IMR-90 (cell line): ENCODE data around the gene NPL. TPM values are rescaled to one million over a fixed set of nuclear protein-coding genes. Genes with fewer than 3 reads are reported as not detected.

Source experiments
- ATAC-seq: fragments of 200-7000 bp; cut with Tn5 transposase; 2 replicates; pipeline ENCODE4 v1.9.1; 2020; ENCODE audit warnings: low read depth, mild to moderate bottlenecking, moderate library complexity
- BruUV-seq: library from RNA; stranded (reverse); fragments of 400-500 nt; replicated peaks from 2 replicates; lab custom pipeline; 2021; lab: Mats Ljungman, UMichigan
- CTCF ChIA-PET: fragments of 300-600 bp; formaldehyde crosslinking; extraction: SDS; loops from one replicate; lab custom pipeline; 2021; ENCODE audit warnings: antibody characterized with exemption; lab: Yijun Ruan, JAX
- POLR2A ChIA-PET: fragments of 300-600 bp; sonication (Branson Sonifier 250); formaldehyde crosslinking; loops from one replicate; lab custom pipeline; 2022; ENCODE audit warnings: antibody characterized with exemption; ENCODE audit not compliant: unreplicated experiment; lab: Charles Lee
- DNase-seq: peaks from one replicate; pipeline ENCODE4 v3.0.0; 2013
- H2AFZ ChIP-seq: replicated peaks from 2 replicates; pipeline ENCODE3; 2013; ENCODE audit warnings: low read length, mild to moderate bottlenecking; ENCODE audit not compliant: poor library complexity
- H2AK5ac ChIP-seq: 2 replicates; pipeline ENCODE4 v1.6.1; 2013; ENCODE audit warnings: low read depth, low read length, inconsistent platforms
- H2AK9ac ChIP-seq: replicated peaks from 2 replicates; pipeline ENCODE3; 2013; ENCODE audit warnings: mild to moderate bottlenecking, low read depth, low read length, moderate library complexity; ENCODE audit not compliant: poor library complexity
- H2BK120ac ChIP-seq: 2 replicates; pipeline ENCODE4 v1.6.1; 2013; ENCODE audit warnings: low read depth, low read length, inconsistent platforms
- H2BK15ac ChIP-seq: 3 replicates; pipeline ENCODE4 v1.6.1; 2013; ENCODE audit warnings: low read depth, low read length, inconsistent platforms
- H2BK20ac ChIP-seq: 2 replicates; pipeline ENCODE4 v1.6.1; 2013; ENCODE audit warnings: low read depth, mild to moderate bottlenecking, inconsistent platforms, low read length, moderate library complexity
- H2BK5ac ChIP-seq: 2 replicates; pipeline ENCODE4 v1.6.1; 2013; ENCODE audit warnings: mild to moderate bottlenecking, low read depth, low read length, inconsistent platforms; ENCODE audit not compliant: poor library complexity, severe bottlenecking
- H3K14ac ChIP-seq: replicated peaks from 2 replicates; pipeline ENCODE4 v1.6.1; 2013; ENCODE audit warnings: low read depth, low read length, inconsistent platforms
- H3K18ac ChIP-seq: 2 replicates; pipeline ENCODE4 v1.6.1; 2013; ENCODE audit warnings: low read depth, low read length, control low read depth
- H3K23ac ChIP-seq: 2 replicates; pipeline ENCODE4 v1.6.1; 2013; ENCODE audit warnings: low read depth, low read length, inconsistent platforms
- H3K27ac ChIP-seq: 2 replicates; pipeline ENCODE4 v1.5.1; 2013; ENCODE audit warnings: mild to moderate bottlenecking, control low read depth, low read length; ENCODE audit not compliant: insufficient read depth
- H3K27me3 ChIP-seq: 2 replicates; pipeline ENCODE4 v1.6.1; 2013; ENCODE audit warnings: low read length; ENCODE audit not compliant: control insufficient read depth, insufficient read depth
- H3K36me3 ChIP-seq: 2 replicates; pipeline ENCODE4 v1.6.1; 2013; ENCODE audit warnings: low read length, mixed read lengths; ENCODE audit not compliant: control insufficient read depth, insufficient read depth
- H3K4ac ChIP-seq: 2 replicates; pipeline ENCODE4 v1.6.1; 2013; ENCODE audit warnings: low read depth, low read length, inconsistent platforms
- H3K4me1 ChIP-seq: 2 replicates; pipeline ENCODE4 v1.6.1; 2013; ENCODE audit warnings: low read length, mixed read lengths; ENCODE audit not compliant: control insufficient read depth, insufficient read depth
- H3K4me2 ChIP-seq: 2 replicates; pipeline ENCODE4 v1.6.1; 2013; ENCODE audit warnings: low read depth, mild to moderate bottlenecking, control low read depth, low read length, moderate library complexity
- H3K4me3 ChIP-seq: 2 replicates; pipeline ENCODE4 v1.5.1; 2013; ENCODE audit warnings: low read depth, mild to moderate bottlenecking, control low read depth, low read length, moderate library complexity; ENCODE audit not compliant: insufficient read depth
- H3K56ac ChIP-seq: 2 replicates; pipeline ENCODE4 v1.6.1; 2013; ENCODE audit warnings: low read length, inconsistent platforms; ENCODE audit not compliant: insufficient read depth; ENCODE audit errors: extremely low read depth
- H3K79me1 ChIP-seq, 2 experiments: 2 replicates each; pipeline ENCODE4 v1.6.1; 2013; ENCODE audit warnings: low read length in 2 of 2, inconsistent platforms in 1 of 2, low read depth in 1 of 2
- H3K9ac ChIP-seq: 2 replicates; pipeline ENCODE4 v1.6.1; 2013; ENCODE audit warnings: low read depth, low read length, control low read depth
- H3K9me1 ChIP-seq: 2 replicates; pipeline ENCODE4 v1.6.1; 2013; ENCODE audit warnings: low read length, inconsistent platforms; ENCODE audit not compliant: insufficient read depth
- H3K9me3 ChIP-seq: 2 replicates; pipeline ENCODE4 v1.6.1; 2013; ENCODE audit warnings: low read length; ENCODE audit not compliant: control insufficient read depth, insufficient read depth
- H4K20me1 ChIP-seq: 2 replicates; pipeline ENCODE4 v1.6.1; 2013; ENCODE audit warnings: low read length, inconsistent platforms; ENCODE audit not compliant: insufficient read depth
- H4K5ac ChIP-seq: 2 replicates; pipeline ENCODE4 v1.6.1; 2013; ENCODE audit warnings: mild to moderate bottlenecking, low read depth, low read length, control low read depth
- H4K8ac ChIP-seq, 2 experiments: 2 replicates each; pipeline ENCODE4 v1.6.1; 2013; ENCODE audit warnings: low read depth in 2 of 2, low read length in 2 of 2, control low read depth in 1 of 2, inconsistent platforms in 1 of 2
- H4K91ac ChIP-seq: 2 replicates; pipeline ENCODE4 v1.6.1; 2013; ENCODE audit warnings: low read depth, low read length, inconsistent platforms; ENCODE audit not compliant: insufficient read depth
- BHLHE40 ChIP-seq: fragments of 150-350 bp; IDR thresholded peaks from 2 replicates; pipeline ENCODE4 v1.6.1; 2016; ENCODE audit warnings: mild to moderate bottlenecking, low read depth, low read length
- CHD1 ChIP-seq: IDR thresholded peaks from 2 replicates; pipeline ENCODE4 v1.6.1; 2012; ENCODE audit warnings: low read depth, low read length, improper control_type of control experiment
- CTCF ChIP-seq: conservative IDR thresholded peaks from 2 replicates; pipeline ENCODE4 v1.5.1; 2012; ENCODE audit warnings: mild to moderate bottlenecking, low read depth, low read length, improper control_type of control experiment
- ELK1 ChIP-seq: fragments of 150-350 bp; IDR thresholded peaks from 2 replicates; pipeline ENCODE4 v1.6.1; 2016; ENCODE audit warnings: low read depth, mild to moderate bottlenecking, low read length, moderate library complexity, borderline replicate concordance
- FOS ChIP-seq: fragments of 150-350 bp; IDR thresholded peaks from 2 replicates; pipeline ENCODE4 v1.6.1; 2016; ENCODE audit warnings: low read depth, low read length
- MAFK ChIP-seq: IDR thresholded peaks from 2 replicates; pipeline ENCODE4 v1.6.1; 2012; ENCODE audit warnings: low read depth, low read length, improper control_type of control experiment
- MAZ ChIP-seq: IDR thresholded peaks from 2 replicates; pipeline ENCODE4 v1.6.1; 2012; ENCODE audit warnings: low read depth, mild to moderate bottlenecking, low read length, improper control_type of control experiment, moderate library complexity, borderline replicate concordance
- MXI1 ChIP-seq: IDR thresholded peaks from 2 replicates; pipeline ENCODE4 v1.6.1; 2012; ENCODE audit warnings: low read depth, mild to moderate bottlenecking, low read length, moderate library complexity, borderline replicate concordance
- NFE2L2 ChIP-seq: fragments of 150-350 bp; IDR thresholded peaks from 2 replicates; pipeline ENCODE4 v1.6.1; 2016; ENCODE audit warnings: low read depth, mild to moderate bottlenecking, low read length
- POLR2A ChIP-seq: IDR thresholded peaks from 2 replicates; pipeline ENCODE4 v1.6.1; 2012; ENCODE audit warnings: mild to moderate bottlenecking, low read depth, low read length
- RAD21 ChIP-seq: IDR thresholded peaks from 2 replicates; pipeline ENCODE4 v1.6.1; 2012; ENCODE audit warnings: low read length, improper control_type of control experiment
- RCOR1 ChIP-seq: IDR thresholded peaks from 2 replicates; pipeline ENCODE4 v1.6.1; 2012; ENCODE audit warnings: mild to moderate bottlenecking, low read length, improper control_type of control experiment; ENCODE audit not compliant: insufficient replicate concordance
- RFX5 ChIP-seq: IDR thresholded peaks from 2 replicates; pipeline ENCODE4 v1.8.0; 2012; ENCODE audit warnings: low read depth, mild to moderate bottlenecking, low read length, moderate library complexity
- SMC3 ChIP-seq: fragments of 150-350 bp; IDR thresholded peaks from 2 replicates; pipeline ENCODE4 v1.6.1; 2016; ENCODE audit warnings: low read depth, mild to moderate bottlenecking, antibody characterized with exemption, low read length, moderate library complexity
- USF2 ChIP-seq: fragments of 150-350 bp; IDR thresholded peaks from 2 replicates; pipeline ENCODE4 v1.6.1; 2017; ENCODE audit warnings: mild to moderate bottlenecking, antibody characterized with exemption, low read length, low read depth
- WGBS, 2 experiments: methylation state at CpG; one replicate each; pipeline versions ENCODE4 v1.1.5 to v1.1.7; 2013; ENCODE audit warnings: missing lambda C conversion rate in 2 of 2; ENCODE audit not compliant: insufficient read length in 1 of 2; ENCODE audit errors: extremely low coverage in 2 of 2; 5-methylcytosine and 5-hydroxymethylcytosine counted together
- dilution Hi-C: fragments of 300-500 bp; cut with HindIII; formaldehyde crosslinking; loops from one replicate; pipeline ENCODE4 v1.14.3; 2018; ENCODE audit warnings: low sequenced_read_pairs; ENCODE audit not compliant: unreplicated experiment
- in situ Hi-C: fragments of 300-500 bp; cut with MboI; formaldehyde crosslinking; loops from 3 replicates; pipeline ENCODE4 v1.14.3; 2019; ENCODE audit warnings: low sequenced_read_pairs, inconsistent platforms, mixed read lengths
- intact Hi-C: fragments of 100-400 bp; cut with micrococcal nuclease; formaldehyde crosslinking; loops from 2 replicates; pipeline ENCODE4 v1.10.0; 2022
- polyA plus RNA-seq, 3 experiments: library from polyadenylated mRNA; depleted of rRNA; stranded (reverse); fragments of >200 nt; gene quantifications; 2 replicates each; pipeline ENCODE4 v1.2.3, GENCODE V29; 2012; ENCODE audit warnings: low replicate concordance in 1 of 3
- total RNA-seq: library from RNA; depleted of rRNA; stranded (reverse); fragments of >200 nt; gene quantifications from 2 replicates; pipeline ENCODE4 v1.2.3, GENCODE V29; 2012

NPL gene
- total and polyA plus RNA-seq, 2 of the 4 experiments (the other 2 are of a cell fraction) = 0.36 to 0.68 TPM

- ATAC-seq = no peak
- H2BK15ac ChIP-seq = no peak overlapping the region
- no peak overlapping the region for H4K91ac ChIP-seq
- no peak overlapping the region for H3K4me3 ChIP-seq
- H3K4me2 ChIP-seq = no peak overlapping the region
- dilution Hi-C loops (no loop called here), in situ Hi-C loops (loop anchor here (25.0 kb wide), 1 partner anchor 704 kb away; no protein-coding TSS in a partner anchor), intact Hi-C loops (no loop called here)
- no peak overlapping the region for H4K8ac ChIP-seq
- H3K27ac ChIP-seq = no peak overlapping the region
- no peaks in the 10 kb centered on the region for H3K9me3 ChIP-seq
- H2BK5ac ChIP-seq = no peak overlapping the region
- no peaks in the 10 kb centered on the region for H3K4me1 ChIP-seq
- H3K14ac ChIP-seq = no peak overlapping the region
- no peak overlapping the region for H3K56ac ChIP-seq
- H4K20me1 ChIP-seq = no peaks in the 10 kb centered on the region
- no peak for DNase-seq
- H2AK9ac ChIP-seq = no peak overlapping the region
- H3K9me1 ChIP-seq = no peaks in the 10 kb centered on the region
- H3K23ac ChIP-seq = no peak overlapping the region
- H3K18ac ChIP-seq = no peak overlapping the region
- no peaks in the 10 kb centered on the region for H3K79me1 ChIP-seq
- no peak overlapping the region for H3K4ac ChIP-seq
- H2AK5ac ChIP-seq = no peak overlapping the region
- no peak overlapping the region for H2BK20ac ChIP-seq
- no peak overlapping the region for H2BK120ac ChIP-seq
- H2AFZ ChIP-seq = no peak overlapping the region
- POLR2A ChIA-PET = no interaction called here
- H4K5ac ChIP-seq = no peak overlapping the region
- no TSS peak for BruUV-seq
- no peaks in the 10 kb centered on the region for H3K36me3 ChIP-seq
- TF ChIP-seq RFX5 = no peak
- TF ChIP-seq MXI1 = no peak
- no peak for TF ChIP-seq MAFK
- no peak for TF ChIP-seq POLR2A
- TF ChIP-seq USF2 = no peak
- TF ChIP-seq ELK1 = no peak
- no peak for TF ChIP-seq RAD21
- TF ChIP-seq RCOR1 = no peak
- TF ChIP-seq NFE2L2 = no peak
- no peak for TF ChIP-seq FOS
- no peak for TF ChIP-seq BHLHE40
- no peak for TF ChIP-seq MAZ
- TF ChIP-seq SMC3 = no peak
- no peak for TF ChIP-seq CTCF
- no peak for TF ChIP-seq CHD1
- no peak overlapping the region for H3K9ac ChIP-seq
- CTCF ChIA-PET = no interaction called here
- 67% methylated on average over 1 of the region's 8 CpGs; no CpG with 5 or more reads in 1 of the 2 experiments for WGBS, 2 experiments
- H3K27me3 ChIP-seq = peaks cover 33% of the 10 kb centered on the region
These were observed 2.0 kb downstream of the NPL start for GRCh38 chr1:182791281-182792179.
